HEK293T (cell line): ENCODE measurements around the gene CALCB.
"Not testable (repeated sequence)": the region's sequence is repeated elsewhere in the genome, so short reads cannot be mapped to it uniquely, and the experiment has no call there.

Experiments used
- ARNT ChIP-seq: fragments of 450-650 bp; IDR thresholded peaks from 2 replicates; pipeline ENCODE4 v1.6.1; 2017; ENCODE audit warnings: mild to moderate bottlenecking
- BHLHE40 ChIP-seq: fragments of 450-650 bp; IDR thresholded peaks from 2 replicates; pipeline ENCODE4 v1.6.1; 2016; ENCODE audit warnings: mild to moderate bottlenecking, moderate library complexity, borderline replicate concordance
- ELF4 ChIP-seq: fragments of 450-650 bp; IDR thresholded peaks from 2 replicates; pipeline ENCODE4 v1.6.1; 2017; ENCODE audit warnings: antibody characterized with exemption
- FOXA1 ChIP-seq: fragments of 450-650 bp; IDR thresholded peaks from 2 replicates; pipeline ENCODE4 v1.6.1; 2016; ENCODE audit warnings: mild to moderate bottlenecking
- FOXM1 ChIP-seq: fragments of 450-650 bp; IDR thresholded peaks from 2 replicates; pipeline ENCODE4 v1.6.1; 2017; ENCODE audit warnings: mild to moderate bottlenecking, borderline replicate concordance
- SP1 ChIP-seq: fragments of 450-650 bp; IDR thresholded peaks from 2 replicates; pipeline ENCODE4 v1.6.1; 2017
- SUZ12 ChIP-seq: fragments of 450-650 bp; IDR thresholded peaks from 2 replicates; pipeline ENCODE4 v1.6.1; 2016; ENCODE audit warnings: mild to moderate bottlenecking
- TARDBP ChIP-seq: fragments of 450-650 bp; IDR thresholded peaks from 2 replicates; pipeline ENCODE4 v1.6.1; 2016
- ZNF384 ChIP-seq: fragments of 450-650 bp; IDR thresholded peaks from 2 replicates; pipeline ENCODE4 v1.6.1; 2016
- TF ChIP-seq, protein P1 (sequence below): fragments of 450-650 bp; IDR thresholded peaks from 2 replicates; pipeline ENCODE4 v1.6.1; 2016

DNA sequence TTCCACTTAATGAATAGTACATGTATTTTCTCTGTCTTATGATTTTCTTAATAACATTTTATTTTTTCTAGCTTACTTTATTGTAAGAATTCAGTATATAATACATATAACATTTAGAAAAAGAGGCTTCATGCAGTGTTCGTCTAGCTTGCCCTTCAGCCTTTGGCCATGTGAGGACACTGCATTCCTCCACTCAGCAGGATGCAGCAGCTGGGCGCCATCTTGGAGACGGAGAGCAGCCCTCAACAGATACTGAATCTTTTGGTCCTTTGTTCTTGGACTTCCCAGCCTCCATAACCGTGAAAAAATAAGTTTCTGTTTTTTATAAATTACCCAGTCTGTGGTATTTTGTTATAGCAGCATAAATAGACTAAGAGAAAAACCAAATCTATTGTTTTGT is 41.4 kb upstream of the CALCB start:
- not testable (repeated sequence) for TF ChIP-seq SUZ12, SP1, FOXA1, ARNT, FOXM1, TARDBP, BHLHE40, ZNF384, ELF4
- TF ChIP-seq, protein P1, sequence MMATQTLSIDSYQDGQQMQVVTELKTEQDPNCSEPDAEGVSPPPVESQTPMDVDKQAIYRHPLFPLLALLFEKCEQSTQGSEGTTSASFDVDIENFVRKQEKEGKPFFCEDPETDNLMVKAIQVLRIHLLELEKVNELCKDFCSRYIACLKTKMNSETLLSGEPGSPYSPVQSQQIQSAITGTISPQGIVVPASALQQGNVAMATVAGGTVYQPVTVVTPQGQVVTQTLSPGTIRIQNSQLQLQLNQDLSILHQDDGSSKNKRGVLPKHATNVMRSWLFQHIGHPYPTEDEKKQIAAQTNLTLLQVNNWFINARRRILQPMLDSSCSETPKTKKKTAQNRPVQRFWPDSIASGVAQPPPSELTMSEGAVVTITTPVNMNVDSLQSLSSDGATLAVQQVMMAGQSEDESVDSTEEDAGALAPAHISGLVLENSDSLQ: not testable (repeated sequence)
